B cell (primary cell): ENCODE data around the gene CFAP54. TPM values are rescaled to one million over a fixed set of nuclear protein-coding genes. Genes with fewer than 3 reads are reported as not detected.

Source experiments
- ATAC-seq: fragments of 200-7000 bp; cut with Tn5 transposase; one replicate; pipeline ENCODE4 v1.10.0; 2021; ENCODE audit warnings: low read depth, mild to moderate bottlenecking, moderate number of reproducible peaks, moderate library complexity
- CTCF ChIA-PET: fragments of 350-600 bp; sonication (Branson Sonifier 250); formaldehyde crosslinking; loops from one replicate; lab custom pipeline; 2021; ENCODE audit warnings: antibody characterized with exemption, inconsistent platforms; lab: Charles Lee
- POLR2A ChIA-PET: fragments of 350-600 bp; sonication (Branson Sonifier 250); formaldehyde crosslinking; loops from one replicate; lab custom pipeline; 2021; ENCODE audit warnings: antibody characterized with exemption; lab: Charles Lee
- DNase-seq: peaks from one replicate; pipeline ENCODE4 v3.0.0; 2013
- H2AFZ ChIP-seq: 2 replicates; pipeline ENCODE4 v1.6.1; 2012; ENCODE audit warnings: mild to moderate bottlenecking, low read depth, low read length; ENCODE audit not compliant: insufficient read depth, poor library complexity, severe bottlenecking
- H3K27ac ChIP-seq, 2 donors: 1 replicate in 1 of 2; 2 replicates in 1 of 2; pipeline ENCODE4 v1.5.1; 2012 to 2013; ENCODE audit warnings: low read length in 2 of 2, mild to moderate bottlenecking in 2 of 2, moderate library complexity in 1 of 2
- H3K27me3 ChIP-seq, 4 experiments: fragments of 200-600 bp in 1 of 4; sonication (generic) in 1 of 4; replicated peaks in 1 of 4; 1 replicate in 2 of 4; 2 replicates in 2 of 4; pipeline versions ENCODE4 v1.6.1 to v1.7.0; 2013 to 2016; ENCODE audit warnings: low read length in 3 of 4, mild to moderate bottlenecking in 2 of 4, mixed read lengths in 1 of 4, moderate library complexity in 1 of 4; ENCODE audit not compliant: insufficient read depth in 4 of 4, control insufficient read depth in 3 of 4; ENCODE audit errors: control extremely low read depth in 1 of 4
- H3K36me3 ChIP-seq, 2 experiments: replicated peaks in 1 of 2; 1 replicate in 1 of 2; 2 replicates in 1 of 2; pipeline versions ENCODE4 v1.6.1 to v1.7.1; 2013; ENCODE audit warnings: low read length in 1 of 2; ENCODE audit not compliant: insufficient read depth in 2 of 2, control insufficient read depth in 1 of 2; ENCODE audit errors: control extremely low read depth in 1 of 2, extremely low read depth in 1 of 2
- H3K4me1 ChIP-seq, 2 donors: fragments of 200-600 bp in 1 of 2; sonication (generic) in 1 of 2; 1 replicate in 1 of 2; 2 replicates in 1 of 2; pipeline versions ENCODE4 v1.5.1 to v1.6.1; 2013 to 2017; ENCODE audit warnings: low read length in 2 of 2; ENCODE audit not compliant: control insufficient read depth in 2 of 2, insufficient read depth in 2 of 2
- H3K4me2 ChIP-seq: replicated peaks from 2 replicates; pipeline ENCODE3; 2012; ENCODE audit warnings: mild to moderate bottlenecking, low read depth, low read length; ENCODE audit not compliant: poor library complexity, severe bottlenecking
- H3K4me3 ChIP-seq, 5 experiments: fragments of 200-600 bp in 1 of 5; sonication (generic) in 1 of 5; 1 replicate in 3 of 5; 2 replicates in 2 of 5; pipeline versions ENCODE4 v1.5.1 to v1.7.0; 2011 to 2016; ENCODE audit warnings: low read length in 4 of 5, mild to moderate bottlenecking in 4 of 5, low read depth in 2 of 5, control low read depth in 1 of 5, moderate library complexity in 1 of 5; ENCODE audit not compliant: insufficient read depth in 1 of 5; ENCODE audit errors: control extremely low read depth in 1 of 5, extremely low read depth in 1 of 5
- H3K79me2 ChIP-seq: fragments of 200-600 bp; sonication (generic); one replicate; pipeline ENCODE4 v1.6.0; 2016; ENCODE audit warnings: low read length; ENCODE audit not compliant: control insufficient read depth, insufficient read depth
- H3K9ac ChIP-seq: fragments of 200-600 bp; sonication (generic); 2 replicates; pipeline ENCODE4 v1.6.1; 2017; ENCODE audit warnings: mild to moderate bottlenecking, low read length, moderate library complexity
- H3K9me3 ChIP-seq, 3 donors: one replicate each; pipeline versions ENCODE4 v1.6.1 to v1.7.1; 2013; ENCODE audit warnings: low read length in 2 of 3; ENCODE audit not compliant: control insufficient read depth in 2 of 3, insufficient read depth in 1 of 3; ENCODE audit errors: control extremely low read depth in 1 of 3
- H4K20me1 ChIP-seq: 2 replicates; pipeline ENCODE4 v1.6.0; 2012; ENCODE audit warnings: mild to moderate bottlenecking, low read length; ENCODE audit not compliant: insufficient read depth, control insufficient read depth, poor library complexity, severe bottlenecking
- H3K27ac Mint-ChIP-seq: one replicate; pipeline ENCODE4 v1.8.0; 2021; ENCODE audit warnings: mixed read lengths
- H3K27me3 Mint-ChIP-seq: one replicate; pipeline ENCODE4 v1.8.0; 2021; ENCODE audit warnings: mixed read lengths
- H3K4me1 Mint-ChIP-seq: one replicate; pipeline ENCODE4 v1.8.0; 2021; ENCODE audit warnings: mixed read lengths
- H3K4me3 Mint-ChIP-seq: one replicate; pipeline ENCODE4 v1.8.0; 2021; ENCODE audit warnings: mixed read lengths
- H3K9me3 Mint-ChIP-seq: one replicate; pipeline ENCODE4 v1.8.0; 2022; ENCODE audit warnings: mixed read lengths; ENCODE audit not compliant: insufficient read depth
- EZH2 ChIP-seq: IDR thresholded peaks from 2 replicates; pipeline ENCODE4 v1.6.1; 2012; ENCODE audit warnings: borderline replicate concordance, low read depth, mild to moderate bottlenecking, moderate library complexity, low read length; ENCODE audit not compliant: insufficient read depth, poor library complexity, severe bottlenecking
- WGBS: methylation state at CpG from one replicate; pipeline ENCODE4 v1.1.5; 2013; ENCODE audit warnings: missing lambda C conversion rate; ENCODE audit not compliant: insufficient coverage; 5-methylcytosine and 5-hydroxymethylcytosine counted together
- intact Hi-C: fragments of 100-400 bp; cut with micrococcal nuclease; formaldehyde crosslinking; loops from one replicate; pipeline ENCODE4 v1.10.0; 2022
- polyA plus RNA-seq: library from polyadenylated mRNA; depleted of rRNA; stranded (reverse); fragments of >200 nt; gene quantifications from 2 replicates; pipeline ENCODE4 v1.2.3, GENCODE V29; 2012
- total RNA-seq, 2 donors: library from RNA; stranded (reverse); fragments of 120-200 nt in 1 of 2; gene quantifications; 1 replicate in 1 of 2; 2 replicates in 1 of 2; pipeline versions ENCODE4 v1.2.3 to v1.2.4, GENCODE V29; 2013 to 2022
- TF ChIP-seq, protein P1 (sequence below): fragments of 200-600 bp; IDR thresholded peaks from one replicate; pipeline ENCODE4 v1.8.0; 2022; ENCODE audit warnings: antibody characterized with exemption, mild to moderate bottlenecking

The CFAP54 gene
- total and polyA plus RNA-seq, 2 donors (not counting 1 experiment from before 2014, with no cell fraction given) = 0.12 to 0.76 TPM

DNA sequence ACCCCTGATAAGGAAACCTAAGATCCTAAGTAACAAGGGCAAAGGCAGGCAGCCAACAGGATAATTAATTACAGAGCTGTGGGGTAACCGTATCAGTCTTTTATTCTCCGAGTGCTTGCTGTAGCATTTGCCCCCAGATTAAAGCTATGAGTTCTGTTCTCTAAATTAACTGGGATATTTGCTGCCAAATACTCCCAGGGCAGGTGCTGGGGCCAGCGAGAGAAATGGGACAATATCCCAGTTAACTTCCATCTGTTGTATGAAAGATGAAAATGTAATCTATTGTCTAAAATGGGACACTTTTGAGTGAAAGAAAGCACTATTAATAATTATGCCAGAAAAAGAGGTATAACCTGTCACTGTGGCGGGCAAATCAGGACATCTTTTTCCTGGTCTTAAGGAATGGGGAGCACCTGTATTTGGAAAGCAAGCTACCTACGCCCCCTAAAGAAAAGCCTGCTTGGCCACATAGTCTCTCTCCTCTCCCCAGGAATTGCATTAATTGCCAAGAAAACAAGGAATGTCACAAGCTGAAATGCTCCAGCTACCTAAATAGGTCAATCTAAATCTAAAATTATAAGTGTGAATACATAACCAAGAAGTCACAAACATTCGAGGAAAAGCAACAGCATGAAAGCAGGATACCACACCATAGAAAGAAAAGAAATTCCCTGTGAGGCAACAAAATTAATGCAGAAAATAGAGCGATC, 26.7 kb upstream of the CFAP54 start:
- Histone ChIP-seq H3K4me3 (no peak overlapping the region), H3K27ac (no peak overlapping the region), H3K9ac (no peak overlapping the region), H3K9me3 (no peaks in the 10 kb centered on the region), H2AFZ (no peak overlapping the region), H3K4me2 (no peak overlapping the region), H3K4me1 (peaks cover 0 to under 1% of the 10 kb centered on the region in 2 donors), H4K20me1 (no peaks in the 10 kb centered on the region), H3K36me3 (no peaks in the 10 kb centered on the region), H3K79me2 (no peaks in the 10 kb centered on the region), H3K27me3 (no peaks in the 10 kb centered on the region)
- H3K27me3 Mint-ChIP-seq = peaks cover 4% of the 10 kb centered on the region
- ChIA-PET CTCF (interaction anchor here (0.9 kb wide), 1 partner anchor 26 kb away, joined by 3 read pairs; the partner anchor contains the start of gene CFAP54), POLR2A (no interaction called here)
- peaks cover under 1% of the 10 kb centered on the region for H3K4me1 Mint-ChIP-seq
- intact Hi-C loops = no loop called here
- no peaks in the 10 kb centered on the region for H3K9me3 Mint-ChIP-seq
- 100% methylated on average over 3 of the region's 7 CpGs for WGBS
- TF ChIP-seq EZH2 = no peak
- TF ChIP-seq, protein P1, sequence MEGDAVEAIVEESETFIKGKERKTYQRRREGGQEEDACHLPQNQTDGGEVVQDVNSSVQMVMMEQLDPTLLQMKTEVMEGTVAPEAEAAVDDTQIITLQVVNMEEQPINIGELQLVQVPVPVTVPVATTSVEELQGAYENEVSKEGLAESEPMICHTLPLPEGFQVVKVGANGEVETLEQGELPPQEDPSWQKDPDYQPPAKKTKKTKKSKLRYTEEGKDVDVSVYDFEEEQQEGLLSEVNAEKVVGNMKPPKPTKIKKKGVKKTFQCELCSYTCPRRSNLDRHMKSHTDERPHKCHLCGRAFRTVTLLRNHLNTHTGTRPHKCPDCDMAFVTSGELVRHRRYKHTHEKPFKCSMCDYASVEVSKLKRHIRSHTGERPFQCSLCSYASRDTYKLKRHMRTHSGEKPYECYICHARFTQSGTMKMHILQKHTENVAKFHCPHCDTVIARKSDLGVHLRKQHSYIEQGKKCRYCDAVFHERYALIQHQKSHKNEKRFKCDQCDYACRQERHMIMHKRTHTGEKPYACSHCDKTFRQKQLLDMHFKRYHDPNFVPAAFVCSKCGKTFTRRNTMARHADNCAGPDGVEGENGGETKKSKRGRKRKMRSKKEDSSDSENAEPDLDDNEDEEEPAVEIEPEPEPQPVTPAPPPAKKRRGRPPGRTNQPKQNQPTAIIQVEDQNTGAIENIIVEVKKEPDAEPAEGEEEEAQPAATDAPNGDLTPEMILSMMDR = no peak
- ATAC-seq (no peak), DNase-seq (no peak)
- no peak overlapping the region for H3K4me3 Mint-ChIP-seq
- H3K27ac Mint-ChIP-seq = no peak overlapping the region

DNA sequence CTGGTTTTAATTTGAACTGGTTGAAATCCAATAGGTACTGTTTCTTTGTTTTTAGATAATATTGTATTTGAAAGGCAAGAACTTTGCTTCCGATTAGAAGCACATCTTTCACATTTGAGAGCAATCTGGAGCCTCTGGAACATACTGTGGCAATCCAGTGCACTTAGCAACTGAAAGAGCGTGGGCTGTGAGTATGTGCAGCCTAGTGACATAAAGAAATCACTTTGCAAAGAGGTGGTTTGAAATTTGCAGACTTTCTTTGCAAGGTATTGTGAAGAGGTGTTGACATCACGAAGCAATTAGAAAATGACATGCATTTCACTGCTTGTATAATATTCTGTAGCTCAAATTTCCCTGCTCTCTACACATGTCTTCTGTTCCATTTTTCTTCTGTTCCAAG, 23.5 kb upstream of the CFAP54 start:
- Mint-ChIP-seq H3K27ac (no peak overlapping the region), H3K9me3 (no peaks in the 10 kb centered on the region), H3K4me1 (no peaks in the 10 kb centered on the region), H3K27me3 (peaks cover 4% of the 10 kb centered on the region), H3K4me3 (no peak overlapping the region)
- no peak overlapping the region for H3K4me3 ChIP-seq
- H3K4me1 ChIP-seq = no peaks in the 10 kb centered on the region
- no peak overlapping the region for H3K27ac ChIP-seq
- ChIA-PET CTCF (interaction anchor here (0.6 kb wide), 1 partner anchor 408 kb away, joined by 3 read pairs; no protein-coding TSS in a partner anchor), POLR2A (no interaction called here)
- no peak overlapping the region for H3K9ac ChIP-seq
- peaks cover 2 to 3% (median 3%) of the 10 kb centered on the region in 3 donors for H3K9me3 ChIP-seq
- H2AFZ ChIP-seq = no peak overlapping the region
- ATAC-seq = no peak
- TF ChIP-seq EZH2 = no peak
- TF ChIP-seq, protein P1 = no peak
- no peaks in the 10 kb centered on the region for H3K36me3 ChIP-seq
- intact Hi-C loops = no loop called here
- H3K79me2 ChIP-seq = no peaks in the 10 kb centered on the region
- WGBS = 92% methylated on average over 2 of the region's 3 CpGs
- H3K27me3 ChIP-seq = no peaks in the 10 kb centered on the region
- DNase-seq = no peak
- no peak overlapping the region for H3K4me2 ChIP-seq
- H4K20me1 ChIP-seq = no peaks in the 10 kb centered on the region
